Neural cell (in vitro differentiated cells): ENCODE data around the gene ZDHHC14.

ENCODE experiments used
- CTCF ChIP-seq: fragments of 450-650 bp; IDR thresholded peaks from 2 replicates; pipeline ENCODE4 v1.5.1; 2014; ENCODE audit warnings: antibody characterized with exemption, mild to moderate bottlenecking, moderate library complexity; ENCODE audit not compliant: poor library complexity, severe bottlenecking
- EP300 ChIP-seq: fragments of 450-650 bp; conservative IDR thresholded peaks from 2 replicates; pipeline ENCODE4 v1.6.1; 2014; ENCODE audit warnings: antibody characterized with exemption, mild to moderate bottlenecking, moderate library complexity; ENCODE audit not compliant: poor library complexity, severe bottlenecking
- EZH2 ChIP-seq: fragments of 200-600, 300-800 bp; shearing (Covaris generic), sonication (generic); IDR thresholded peaks from 2 replicates; pipeline ENCODE4 v1.6.1; 2014; ENCODE audit warnings: antibody characterized with exemption, low read length, borderline replicate concordance, mild to moderate bottlenecking; ENCODE audit not compliant: insufficient read depth, poor library complexity, severe bottlenecking
- MXI1 ChIP-seq: fragments of 450-650 bp; conservative IDR thresholded peaks from 2 replicates; pipeline ENCODE4 v1.6.1; 2014; ENCODE audit warnings: antibody characterized with exemption, mild to moderate bottlenecking; ENCODE audit not compliant: poor library complexity, severe bottlenecking
- POLR2AphosphoS5 ChIP-seq: IDR thresholded peaks from 2 replicates; pipeline ENCODE4 v1.6.1; 2012
- REST ChIP-seq: IDR thresholded peaks from 2 replicates; pipeline ENCODE4 v1.6.1; 2012; ENCODE audit warnings: borderline replicate concordance
- SMC3 ChIP-seq: fragments of 450-650 bp; conservative IDR thresholded peaks from 2 replicates; pipeline ENCODE4 v1.6.1; 2014; ENCODE audit warnings: antibody characterized with exemption, mild to moderate bottlenecking, moderate library complexity; ENCODE audit not compliant: poor library complexity
- TAF1 ChIP-seq: IDR thresholded peaks from 2 replicates; pipeline ENCODE4 v1.6.1; 2012; ENCODE audit warnings: low read depth

GRCh38 chr6:157514659-157515496, 133.9 kb downstream of the ZDHHC14 start:
- TF ChIP-seq CTCF (no peak), EZH2 (no peak), EP300 (no peak), REST (no peak), SMC3 (no peak), POLR2AphosphoS5 (no peak), TAF1 (no peak), MXI1 (no peak)
